Measurements from ENCODE around the gene GIMAP1.

Gene GIMAP1

DNA sequence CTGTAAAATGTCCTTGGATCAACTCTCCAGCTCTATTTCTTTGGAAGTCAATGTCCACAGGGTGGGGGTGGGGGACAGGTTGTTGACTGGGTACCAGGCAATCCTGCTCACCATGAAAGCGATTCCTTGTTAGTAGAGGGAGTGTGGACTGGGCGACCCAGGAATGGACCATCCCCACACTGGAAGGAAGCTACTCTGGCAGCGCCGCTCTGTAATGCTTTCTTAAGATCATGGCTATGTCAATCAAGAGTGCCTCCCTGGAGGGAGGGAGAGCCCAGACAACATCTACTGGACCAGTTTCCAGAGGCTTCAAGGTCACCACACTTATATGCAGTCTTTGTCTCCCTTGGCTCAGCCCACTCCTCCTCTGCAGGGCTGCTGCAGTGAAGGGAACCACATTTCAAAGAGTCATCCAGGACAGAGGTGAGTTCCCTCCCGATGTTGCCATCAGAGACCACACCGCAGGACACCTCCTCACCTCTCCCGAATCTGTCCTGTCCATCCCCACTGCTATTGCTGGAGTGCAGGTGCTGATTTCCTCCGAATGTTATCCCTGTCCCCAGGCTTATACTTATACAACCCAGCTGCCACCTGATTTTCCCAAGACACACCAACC is 27.7 kb downstream of the GIMAP1 start:
- DNase-seq (ENCODE audit: insufficient read length, low spot score), result no peak

DNA sequence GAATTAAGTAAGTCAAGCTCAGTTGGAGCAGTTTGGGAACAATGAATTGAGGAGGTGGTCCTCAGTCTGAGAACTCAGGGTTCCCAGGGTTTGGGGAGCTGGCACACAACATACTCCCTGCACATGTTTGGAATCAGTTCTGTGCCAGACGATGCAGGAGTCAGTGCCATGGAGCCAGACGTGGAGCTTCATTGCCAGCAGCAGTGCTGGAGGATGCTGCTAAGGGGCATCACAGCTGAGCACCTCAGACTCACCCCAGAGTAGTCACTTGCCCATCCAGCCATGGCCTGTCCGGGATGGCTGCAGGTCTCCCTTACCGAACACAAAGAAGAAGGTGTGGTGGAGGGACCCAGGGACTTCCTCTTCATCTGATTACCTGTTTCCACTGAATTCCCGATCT is 28.7 kb downstream of the GIMAP1 start:
- FAIRE-seq (no peak), DNase-seq (ENCODE audit: insufficient read length, low spot score) (no peak)

More for the DNA sequence above, 27.7 kb downstream of the GIMAP1 start:
- FAIRE-seq, result no peak

DNA sequence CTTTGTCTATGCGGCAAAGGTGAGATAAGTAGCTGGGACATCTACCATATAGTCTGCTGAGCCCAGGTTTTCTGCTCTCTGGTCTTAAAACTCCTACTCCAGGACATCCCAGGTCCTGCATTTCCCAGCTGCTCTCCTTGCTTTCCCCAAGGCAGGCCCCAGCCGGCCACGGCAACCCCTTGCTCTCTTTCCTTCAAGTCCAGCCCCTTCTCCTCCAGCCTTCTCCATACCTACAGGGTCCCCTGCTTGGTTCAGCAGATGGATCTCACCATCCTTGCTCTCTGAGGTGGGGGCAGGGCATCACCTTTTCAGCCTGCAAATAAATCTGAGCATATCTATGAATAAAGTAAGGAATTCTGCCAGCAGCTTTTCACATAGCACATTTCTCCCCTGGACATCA is 29.5 kb downstream of the GIMAP1 start:
- FAIRE-seq, result no peak
- DNase-seq (ENCODE audit: insufficient read length, low spot score), result no peak

DNA sequence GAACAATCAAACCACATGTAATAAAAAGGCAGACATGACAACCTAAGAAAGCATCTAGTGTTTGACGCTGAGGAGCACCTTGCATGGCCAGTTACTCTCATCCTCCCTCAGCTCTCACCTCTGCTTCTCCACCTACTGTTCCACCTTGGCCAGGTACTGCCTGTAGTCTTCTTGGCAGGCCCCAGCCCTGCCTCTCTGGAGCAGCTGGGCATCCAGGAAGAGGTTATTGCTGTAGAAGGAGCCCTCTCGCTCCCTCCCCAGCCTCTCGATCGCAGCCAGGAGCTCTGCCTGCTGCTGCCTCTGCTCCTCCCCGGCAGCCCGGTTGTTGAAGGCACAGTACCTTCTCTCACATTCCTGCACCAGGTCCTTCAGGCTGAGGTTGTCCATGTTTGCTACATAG is 30.5 kb downstream of the GIMAP1 start:
- DNase-seq (ENCODE audit: insufficient read length, low spot score) (no peak), FAIRE-seq (no peak)

DNA sequence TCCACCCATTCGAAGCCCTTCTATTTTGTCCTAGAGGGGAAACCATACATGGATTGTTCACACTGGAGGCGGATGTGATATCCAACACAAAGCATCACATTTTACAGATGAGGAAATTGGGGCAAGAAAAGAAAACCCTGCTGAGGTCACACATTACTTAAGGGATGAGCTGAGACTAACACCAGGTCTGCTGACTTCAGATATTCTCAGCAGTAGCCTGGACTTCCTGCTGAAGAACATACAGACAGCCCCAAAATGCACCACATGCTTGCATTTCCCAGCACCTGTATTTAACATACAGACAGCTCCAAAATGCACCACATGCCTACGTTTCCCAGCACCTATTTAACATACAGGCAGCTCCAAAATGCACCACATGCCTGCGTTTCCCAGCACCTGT is 32.0 kb downstream of the GIMAP1 start:
- FAIRE-seq (no peak), DNase-seq (ENCODE audit: insufficient read length, low spot score) (no peak)

DNA sequence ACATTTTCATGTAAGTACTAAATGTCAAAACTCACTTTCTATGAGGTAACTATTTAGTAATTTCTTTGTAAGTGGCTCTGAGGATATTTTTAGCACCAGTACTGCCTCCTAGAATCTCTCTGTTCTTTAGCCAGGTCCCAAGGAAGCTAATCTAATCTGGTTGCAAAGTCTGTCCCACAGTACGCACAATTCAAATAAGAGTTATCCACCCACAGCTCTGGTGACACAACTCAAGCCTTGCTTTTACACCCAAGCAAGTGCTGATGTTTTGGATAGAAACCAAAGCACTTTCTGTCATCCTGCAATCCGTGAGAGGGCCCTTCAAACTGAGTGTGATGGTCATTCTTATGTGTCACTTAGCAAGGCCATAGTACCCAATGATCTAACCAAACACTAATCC is 35.3 kb downstream of the GIMAP1 start:
- DNase-seq (ENCODE audit: insufficient read length, low spot score) (no peak), FAIRE-seq (no peak)

DNA sequence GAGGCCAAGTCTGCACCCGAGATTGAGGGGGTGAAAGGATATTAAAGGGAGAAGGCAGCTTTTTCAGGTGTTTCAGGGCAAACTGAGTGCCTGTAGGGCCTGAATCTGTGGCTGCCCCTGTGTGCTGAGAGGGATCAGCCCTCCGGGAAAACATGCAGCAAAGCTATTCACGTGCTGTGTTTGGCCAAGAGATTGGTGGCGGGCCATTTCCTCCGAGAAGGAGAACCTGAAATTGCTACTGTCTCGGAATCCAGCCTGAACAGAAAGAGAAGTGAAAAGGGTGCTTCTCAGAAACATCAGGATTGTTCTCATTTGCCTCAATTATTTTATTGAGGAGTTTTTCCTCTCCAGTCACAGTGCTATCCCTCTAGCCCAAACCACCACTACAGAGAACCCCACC is 36.8 kb downstream of the GIMAP1 start:
- DNase-seq (ENCODE audit: insufficient read length, low spot score) (no peak), FAIRE-seq (no peak)

DNA sequence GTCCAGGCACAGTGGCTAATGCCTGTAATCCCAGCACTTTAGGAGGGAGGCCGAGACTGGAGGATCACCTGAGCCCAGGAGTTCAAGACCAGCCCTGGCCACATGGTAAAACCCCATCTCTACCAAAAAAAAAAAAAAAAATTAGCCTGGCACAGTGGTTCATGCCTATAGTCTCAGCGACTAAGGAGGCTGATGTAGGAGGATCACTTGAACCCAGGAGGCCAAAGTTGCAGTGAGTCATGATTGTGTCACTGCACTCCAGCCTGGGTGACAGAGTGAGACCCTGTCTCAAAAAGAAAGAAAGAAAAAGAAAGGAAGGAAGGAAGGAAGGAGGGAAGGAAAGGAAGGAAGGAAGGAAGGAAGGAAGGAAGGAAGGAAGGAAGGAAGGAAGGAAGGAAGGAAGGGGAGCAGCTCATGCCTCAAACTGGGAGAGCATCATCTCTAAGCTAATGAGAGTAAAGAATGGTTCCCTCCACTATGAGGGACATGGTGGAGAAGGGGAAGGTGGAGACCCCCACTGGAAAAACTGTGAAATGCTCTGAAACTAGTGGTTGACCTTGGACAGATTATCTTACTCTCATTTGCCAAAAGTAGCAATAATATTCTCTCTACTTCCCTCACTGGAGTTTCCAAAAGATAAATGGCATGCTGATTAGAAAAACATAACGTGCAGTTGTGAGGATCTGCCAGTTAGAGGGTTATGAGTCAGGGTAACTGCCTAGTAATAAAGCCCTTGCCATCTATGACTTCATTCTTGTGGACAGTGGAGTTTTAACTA is 37.6 kb downstream of the GIMAP1 start:
- no peak for FAIRE-seq
- no peak for DNase-seq (ENCODE audit: insufficient read length, low spot score)

DNA sequence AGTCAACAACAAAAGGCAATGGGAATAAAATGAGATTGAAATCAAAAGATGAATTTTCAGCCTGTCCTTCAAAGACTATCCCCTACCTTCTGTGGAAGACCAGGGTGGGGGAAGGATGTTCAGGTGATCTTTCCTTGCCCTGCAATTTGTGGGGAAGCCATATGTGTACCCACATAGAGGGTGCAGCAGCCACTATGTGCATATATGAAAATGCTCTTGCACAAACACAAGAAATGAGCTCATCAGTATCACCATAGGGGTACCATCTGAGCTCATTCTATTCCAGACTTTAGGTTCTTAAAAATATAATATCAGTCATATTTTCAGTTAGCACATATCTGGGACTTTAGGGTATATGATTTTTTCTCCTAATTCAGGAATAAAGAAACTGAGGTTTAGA is 38.5 kb downstream of the GIMAP1 start:
- FAIRE-seq (no peak), DNase-seq (ENCODE audit: insufficient read length, low spot score) (no peak)

DNA sequence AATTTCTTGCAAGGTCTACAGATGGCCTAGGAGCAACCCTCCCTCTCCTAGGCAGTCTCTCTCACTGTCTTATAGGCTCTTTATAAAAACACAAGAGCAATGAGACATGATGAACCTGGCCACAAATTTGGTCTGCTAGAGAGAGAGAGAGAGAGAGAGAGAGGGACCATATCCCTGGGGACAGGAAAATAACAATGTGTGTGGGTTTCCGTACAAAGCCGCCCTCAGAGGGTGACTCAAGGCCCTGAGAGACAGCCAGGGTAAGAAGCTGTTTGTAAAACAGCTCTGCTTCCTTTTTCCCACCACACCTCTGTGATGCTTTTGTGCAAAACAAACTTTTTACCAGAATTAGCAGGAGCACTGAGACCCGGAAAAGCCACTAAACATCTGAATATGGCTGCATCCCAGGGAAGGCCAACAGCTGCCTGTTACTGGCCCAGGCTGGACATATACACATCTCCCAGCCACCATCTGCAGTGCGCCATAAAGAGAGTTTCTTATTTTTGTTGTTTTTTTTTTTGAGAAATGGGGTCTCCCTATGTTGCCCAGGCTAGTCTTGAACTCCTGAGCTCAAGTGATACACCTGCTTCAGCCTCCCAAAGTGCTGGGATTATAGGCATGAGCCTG is 39.2 kb downstream of the GIMAP1 start:
- DNase-seq (ENCODE audit: insufficient read length, low spot score), result no peak
- FAIRE-seq, result no peak

DNA sequence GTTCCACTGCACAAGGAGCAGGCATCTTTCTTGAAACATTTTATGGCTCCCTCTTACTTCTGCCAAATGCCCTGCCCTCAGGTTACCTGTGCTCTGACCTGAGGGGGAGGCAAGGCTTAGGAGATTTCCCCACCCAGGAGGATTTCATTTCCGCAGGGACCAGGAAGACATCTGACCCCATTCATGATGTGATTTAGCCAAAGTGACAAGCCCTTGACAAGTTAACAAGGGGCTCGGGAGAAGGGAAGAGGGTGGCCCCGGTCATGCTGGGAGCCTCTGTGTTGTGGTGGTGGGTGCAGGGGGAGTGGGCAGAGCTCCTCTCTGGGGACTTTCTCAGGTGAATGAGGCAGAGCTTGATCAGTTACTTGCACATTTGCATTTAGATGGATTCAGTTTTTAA is 39.8 kb downstream of the GIMAP1 start:
- no peak for FAIRE-seq

DNA sequence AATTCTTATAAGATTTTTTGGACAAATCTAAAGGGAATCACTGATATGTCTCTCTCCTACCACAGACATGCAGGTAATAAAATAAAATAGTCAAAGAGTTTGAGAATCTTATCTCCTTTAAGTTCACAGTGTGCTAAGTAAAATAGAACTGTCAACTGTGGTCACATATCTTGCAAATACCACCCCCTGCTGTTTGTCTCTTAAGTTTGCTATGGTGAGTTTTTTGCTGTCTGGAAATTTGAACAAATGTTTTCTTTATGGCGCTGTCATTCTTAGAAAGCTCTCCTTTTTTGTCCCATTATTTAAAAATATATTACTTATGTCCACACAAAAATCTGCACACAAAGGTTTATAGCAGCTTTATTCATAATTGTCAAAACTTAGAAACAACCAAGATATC is 40.4 kb downstream of the GIMAP1 start:
- FAIRE-seq (no peak), DNase-seq (ENCODE audit: insufficient read length, low spot score) (no peak)

More for the DNA sequence above, 39.8 kb downstream of the GIMAP1 start:
- DNase-seq (ENCODE audit: insufficient read length, low spot score), result no peak

DNA sequence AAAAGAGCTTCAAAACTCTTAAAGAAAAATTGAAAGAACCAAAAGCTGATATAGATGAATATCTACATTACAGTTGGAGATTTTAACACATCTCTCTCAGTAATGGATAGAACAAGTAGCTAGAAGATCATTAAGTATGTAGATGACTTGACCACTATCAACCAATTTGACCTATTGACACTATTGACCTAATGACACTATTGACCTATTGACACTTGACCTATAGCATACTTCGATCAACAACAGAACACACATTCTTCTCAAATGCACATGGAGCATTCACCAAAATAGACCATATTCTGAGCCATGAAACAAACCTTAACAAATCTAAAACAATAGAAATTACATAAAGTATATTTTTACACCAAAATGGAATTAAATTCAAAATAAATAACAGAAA is 43.1 kb downstream of the GIMAP1 start:
- FAIRE-seq, result no peak
- DNase-seq (ENCODE audit: insufficient read length, low spot score), result no peak

DNA sequence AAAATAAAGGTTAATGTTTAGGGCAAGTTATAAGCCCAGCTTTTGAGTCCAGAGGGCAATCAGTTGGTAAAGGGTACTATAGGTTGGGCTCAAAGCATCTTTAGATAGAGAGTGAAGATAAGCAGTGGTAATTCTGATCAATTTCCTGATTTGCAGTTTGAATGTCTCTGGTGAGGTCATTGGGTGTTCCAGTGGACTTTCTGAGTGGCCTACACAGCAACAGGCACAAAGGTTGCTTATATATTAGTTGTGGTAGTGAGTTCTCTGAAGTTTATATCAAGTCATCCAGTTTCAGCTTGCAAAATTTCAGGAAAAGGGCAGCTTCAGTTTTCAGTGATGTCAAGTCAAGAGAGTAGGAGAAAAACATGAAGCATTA is 49.9 kb downstream of the GIMAP1 start:
- DNase-seq (ENCODE audit: insufficient read length, low spot score) (no peak), FAIRE-seq (no peak)

DNA sequence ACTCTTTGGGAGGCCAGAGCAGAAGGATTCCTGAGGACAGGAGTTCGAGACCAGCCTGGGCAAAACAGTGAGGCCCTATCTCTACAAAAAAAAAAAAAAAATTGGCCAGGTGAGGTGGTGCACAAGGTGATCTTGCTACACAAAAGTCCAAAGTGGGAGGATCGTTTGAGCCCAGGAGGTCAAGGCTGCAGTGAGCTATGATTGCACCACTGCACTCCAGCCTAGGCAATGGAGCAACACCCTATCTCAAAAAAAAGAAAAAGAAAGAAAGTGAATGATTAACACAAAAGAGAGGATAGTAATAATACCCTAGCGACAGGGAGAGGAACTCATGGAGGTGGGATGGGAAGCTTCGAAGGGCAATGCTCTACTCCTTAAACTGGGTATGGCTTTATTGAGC is 53.4 kb downstream of the GIMAP1 start:
- FAIRE-seq, result no peak

More for the DNA sequence above, 53.4 kb downstream of the GIMAP1 start:
- DNase-seq (ENCODE audit: insufficient read length, low spot score), result no peak

All from HTR-8/SVneo (cell line).